SK-N-SH (cell line): ENCODE measurements around the gene SPTLC1.

Experiments
- EP300 ChIP-seq, 2 experiments: IDR thresholded peaks; 2 replicates each; pipeline versions ENCODE4 v1.4.0 to v1.6.1; 2012; ENCODE audit warnings: borderline replicate concordance in 1 of 2, low read depth in 1 of 2, low read length in 1 of 2
- GABPA ChIP-seq: IDR thresholded peaks from 2 replicates; pipeline ENCODE4 v1.4.0; 2012; ENCODE audit warnings: low read depth, mild to moderate bottlenecking
- JUND ChIP-seq: IDR thresholded peaks from 2 replicates; pipeline ENCODE4 v1.4.0; 2012
- MXI1 ChIP-seq: IDR thresholded peaks from 2 replicates; pipeline ENCODE4 v1.6.1; 2012; ENCODE audit warnings: mild to moderate bottlenecking, low read depth, low read length, improper control_type of control experiment
- NRF1 ChIP-seq: IDR thresholded peaks from 2 replicates; pipeline ENCODE4 v1.6.1; 2012; ENCODE audit warnings: low read depth, mild to moderate bottlenecking, low read length
- POLR2AphosphoS5 ChIP-seq: IDR thresholded peaks from 2 replicates; pipeline ENCODE4 v1.6.1; 2012; ENCODE audit warnings: low read depth, low read length
- SMC3 ChIP-seq: IDR thresholded peaks from 2 replicates; pipeline ENCODE4 v1.6.1; 2012; ENCODE audit warnings: low read depth, low read length, improper control_type of control experiment
- USF2 ChIP-seq: fragments of 150-350 bp; IDR thresholded peaks from 2 replicates; pipeline ENCODE4 v1.6.1; 2017; ENCODE audit warnings: antibody characterized with exemption, low read length, low read depth, borderline replicate concordance
- TF ChIP-seq, protein P1 (sequence below): fragments of 200-600 bp; sonication (generic); IDR thresholded peaks from 2 replicates; pipeline ENCODE4 v1.6.1; 2017; ENCODE audit warnings: antibody characterized with exemption, mild to moderate bottlenecking, moderate library complexity
- TF ChIP-seq, protein P2 (sequence below): IDR thresholded peaks from 2 replicates; pipeline ENCODE4 v1.6.1; 2012; ENCODE audit warnings: mild to moderate bottlenecking, low read depth, low read length, moderate library complexity

DNA sequence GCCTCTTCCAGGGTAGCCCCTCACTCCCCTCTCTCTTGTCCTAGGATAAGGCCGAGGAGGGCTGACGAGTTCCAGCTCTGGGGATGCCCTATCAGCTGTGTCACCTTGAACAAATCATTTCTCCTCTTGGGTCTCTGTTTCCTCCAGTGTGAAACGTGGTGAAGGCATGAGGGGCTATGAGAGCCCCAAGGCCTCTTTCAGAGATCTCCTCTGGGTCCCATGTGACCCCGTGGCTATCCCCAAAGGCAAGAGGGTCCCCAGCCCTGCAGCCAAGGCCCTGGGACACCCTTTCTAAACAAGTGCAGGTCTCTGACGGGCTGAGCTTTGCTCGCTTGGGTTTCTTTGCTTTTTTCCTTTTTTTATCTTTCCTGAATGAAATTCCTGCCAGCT lies 25.5 kb upstream of the SPTLC1 start:
- TF ChIP-seq, protein P1, sequence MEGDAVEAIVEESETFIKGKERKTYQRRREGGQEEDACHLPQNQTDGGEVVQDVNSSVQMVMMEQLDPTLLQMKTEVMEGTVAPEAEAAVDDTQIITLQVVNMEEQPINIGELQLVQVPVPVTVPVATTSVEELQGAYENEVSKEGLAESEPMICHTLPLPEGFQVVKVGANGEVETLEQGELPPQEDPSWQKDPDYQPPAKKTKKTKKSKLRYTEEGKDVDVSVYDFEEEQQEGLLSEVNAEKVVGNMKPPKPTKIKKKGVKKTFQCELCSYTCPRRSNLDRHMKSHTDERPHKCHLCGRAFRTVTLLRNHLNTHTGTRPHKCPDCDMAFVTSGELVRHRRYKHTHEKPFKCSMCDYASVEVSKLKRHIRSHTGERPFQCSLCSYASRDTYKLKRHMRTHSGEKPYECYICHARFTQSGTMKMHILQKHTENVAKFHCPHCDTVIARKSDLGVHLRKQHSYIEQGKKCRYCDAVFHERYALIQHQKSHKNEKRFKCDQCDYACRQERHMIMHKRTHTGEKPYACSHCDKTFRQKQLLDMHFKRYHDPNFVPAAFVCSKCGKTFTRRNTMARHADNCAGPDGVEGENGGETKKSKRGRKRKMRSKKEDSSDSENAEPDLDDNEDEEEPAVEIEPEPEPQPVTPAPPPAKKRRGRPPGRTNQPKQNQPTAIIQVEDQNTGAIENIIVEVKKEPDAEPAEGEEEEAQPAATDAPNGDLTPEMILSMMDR, result no peak
- TF ChIP-seq MXI1 (no peak), JUND (no peak), EP300 (IDR thresholded peaks at IDR 0.05; ENCODE audit: borderline replicate concordance in 1 of 2, low read depth in 1 of 2, low read length in 1 of 2) (no peak), NRF1 (no peak), USF2 (no peak), POLR2AphosphoS5 (no peak), GABPA (no peak), SMC3 (no peak)
- TF ChIP-seq, protein P2, sequence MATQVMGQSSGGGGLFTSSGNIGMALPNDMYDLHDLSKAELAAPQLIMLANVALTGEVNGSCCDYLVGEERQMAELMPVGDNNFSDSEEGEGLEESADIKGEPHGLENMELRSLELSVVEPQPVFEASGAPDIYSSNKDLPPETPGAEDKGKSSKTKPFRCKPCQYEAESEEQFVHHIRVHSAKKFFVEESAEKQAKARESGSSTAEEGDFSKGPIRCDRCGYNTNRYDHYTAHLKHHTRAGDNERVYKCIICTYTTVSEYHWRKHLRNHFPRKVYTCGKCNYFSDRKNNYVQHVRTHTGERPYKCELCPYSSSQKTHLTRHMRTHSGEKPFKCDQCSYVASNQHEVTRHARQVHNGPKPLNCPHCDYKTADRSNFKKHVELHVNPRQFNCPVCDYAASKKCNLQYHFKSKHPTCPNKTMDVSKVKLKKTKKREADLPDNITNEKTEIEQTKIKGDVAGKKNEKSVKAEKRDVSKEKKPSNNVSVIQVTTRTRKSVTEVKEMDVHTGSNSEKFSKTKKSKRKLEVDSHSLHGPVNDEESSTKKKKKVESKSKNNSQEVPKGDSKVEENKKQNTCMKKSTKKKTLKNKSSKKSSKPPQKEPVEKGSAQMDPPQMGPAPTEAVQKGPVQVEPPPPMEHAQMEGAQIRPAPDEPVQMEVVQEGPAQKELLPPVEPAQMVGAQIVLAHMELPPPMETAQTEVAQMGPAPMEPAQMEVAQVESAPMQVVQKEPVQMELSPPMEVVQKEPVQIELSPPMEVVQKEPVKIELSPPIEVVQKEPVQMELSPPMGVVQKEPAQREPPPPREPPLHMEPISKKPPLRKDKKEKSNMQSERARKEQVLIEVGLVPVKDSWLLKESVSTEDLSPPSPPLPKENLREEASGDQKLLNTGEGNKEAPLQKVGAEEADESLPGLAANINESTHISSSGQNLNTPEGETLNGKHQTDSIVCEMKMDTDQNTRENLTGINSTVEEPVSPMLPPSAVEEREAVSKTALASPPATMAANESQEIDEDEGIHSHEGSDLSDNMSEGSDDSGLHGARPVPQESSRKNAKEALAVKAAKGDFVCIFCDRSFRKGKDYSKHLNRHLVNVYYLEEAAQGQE, result no peak
